ENCODE results near the gene PLEKHG4B.
A peak's percentile ranks its signal among the peaks of the same experiment; 100 is the strongest.

The PLEKHG4B gene

DNA sequence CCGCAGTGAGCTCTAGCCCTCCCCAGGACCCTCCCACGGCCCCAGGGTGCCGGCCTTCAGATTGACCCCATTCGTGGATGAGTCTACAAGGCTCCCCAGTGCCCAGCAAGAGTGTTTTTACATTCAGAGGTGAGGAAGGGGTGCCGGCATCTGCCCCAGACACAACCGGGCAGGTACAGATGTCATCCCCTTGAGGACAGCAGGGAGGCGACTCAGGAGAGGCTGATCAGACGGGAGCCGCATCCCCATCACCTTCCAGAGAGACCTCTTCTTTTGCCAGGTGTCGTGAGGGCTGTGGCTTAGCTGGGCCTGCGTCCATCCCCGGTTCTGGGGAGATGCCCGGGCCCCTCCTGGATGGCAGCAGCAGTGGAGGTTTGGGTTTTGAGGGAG lies 95.1 kb downstream of the PLEKHG4B start:
- no peaks in the 10 kb centered on the region for H3K9me3 ChIP-seq (ENCODE audit: control insufficient read depth, low read length)
- no peaks in the 10 kb centered on the region for H3K79me2 ChIP-seq
- peaks cover 16% of the 10 kb centered on the region for H3K4me1 ChIP-seq
- no peak overlapping the region for H2AFZ ChIP-seq
- H3K27me3 ChIP-seq (ENCODE audit: control insufficient read depth, insufficient read depth, low read length): no peaks in the 10 kb centered on the region
- no peak overlapping the region for H3K4me2 ChIP-seq (ENCODE audit: low read length)
- TF ChIP-seq, protein P1, sequence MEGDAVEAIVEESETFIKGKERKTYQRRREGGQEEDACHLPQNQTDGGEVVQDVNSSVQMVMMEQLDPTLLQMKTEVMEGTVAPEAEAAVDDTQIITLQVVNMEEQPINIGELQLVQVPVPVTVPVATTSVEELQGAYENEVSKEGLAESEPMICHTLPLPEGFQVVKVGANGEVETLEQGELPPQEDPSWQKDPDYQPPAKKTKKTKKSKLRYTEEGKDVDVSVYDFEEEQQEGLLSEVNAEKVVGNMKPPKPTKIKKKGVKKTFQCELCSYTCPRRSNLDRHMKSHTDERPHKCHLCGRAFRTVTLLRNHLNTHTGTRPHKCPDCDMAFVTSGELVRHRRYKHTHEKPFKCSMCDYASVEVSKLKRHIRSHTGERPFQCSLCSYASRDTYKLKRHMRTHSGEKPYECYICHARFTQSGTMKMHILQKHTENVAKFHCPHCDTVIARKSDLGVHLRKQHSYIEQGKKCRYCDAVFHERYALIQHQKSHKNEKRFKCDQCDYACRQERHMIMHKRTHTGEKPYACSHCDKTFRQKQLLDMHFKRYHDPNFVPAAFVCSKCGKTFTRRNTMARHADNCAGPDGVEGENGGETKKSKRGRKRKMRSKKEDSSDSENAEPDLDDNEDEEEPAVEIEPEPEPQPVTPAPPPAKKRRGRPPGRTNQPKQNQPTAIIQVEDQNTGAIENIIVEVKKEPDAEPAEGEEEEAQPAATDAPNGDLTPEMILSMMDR (IDR thresholded peaks at IDR 0.05): no peak
- no peak overlapping the region for H3K4me3 ChIP-seq (ENCODE audit: low read depth, low read length)
- H3K36me3 ChIP-seq (ENCODE audit: control insufficient read depth, insufficient read depth, low read length): no peaks in the 10 kb centered on the region
- H3K9ac ChIP-seq: no peak overlapping the region
- no peak overlapping the region for H3K27ac ChIP-seq

- peak overlapping the region; percentile 66 for H3K4me2 ChIP-seq (ENCODE audit: low read length)
- no peaks in the 10 kb centered on the region for H3K9me3 ChIP-seq (ENCODE audit: control insufficient read depth, low read length)
- peak overlapping the region; percentile 80 for H2AFZ ChIP-seq
- TF ChIP-seq, protein P1 (IDR thresholded peaks at IDR 0.05): no peak
- no peak overlapping the region for H3K4me3 ChIP-seq (ENCODE audit: low read depth, low read length)
- H3K4me1 ChIP-seq: peaks cover 16% of the 10 kb centered on the region
- H3K79me2 ChIP-seq: no peaks in the 10 kb centered on the region
- no peak overlapping the region for H3K27ac ChIP-seq
- no peaks in the 10 kb centered on the region for H3K27me3 ChIP-seq (ENCODE audit: control insufficient read depth, insufficient read depth, low read length)
- no peaks in the 10 kb centered on the region for H3K36me3 ChIP-seq (ENCODE audit: control insufficient read depth, insufficient read depth, low read length)
- H3K9ac ChIP-seq: no peak overlapping the region
Measured at GRCh38 chr5:187617-188451, 95.9 kb downstream of the PLEKHG4B start.

DNA sequence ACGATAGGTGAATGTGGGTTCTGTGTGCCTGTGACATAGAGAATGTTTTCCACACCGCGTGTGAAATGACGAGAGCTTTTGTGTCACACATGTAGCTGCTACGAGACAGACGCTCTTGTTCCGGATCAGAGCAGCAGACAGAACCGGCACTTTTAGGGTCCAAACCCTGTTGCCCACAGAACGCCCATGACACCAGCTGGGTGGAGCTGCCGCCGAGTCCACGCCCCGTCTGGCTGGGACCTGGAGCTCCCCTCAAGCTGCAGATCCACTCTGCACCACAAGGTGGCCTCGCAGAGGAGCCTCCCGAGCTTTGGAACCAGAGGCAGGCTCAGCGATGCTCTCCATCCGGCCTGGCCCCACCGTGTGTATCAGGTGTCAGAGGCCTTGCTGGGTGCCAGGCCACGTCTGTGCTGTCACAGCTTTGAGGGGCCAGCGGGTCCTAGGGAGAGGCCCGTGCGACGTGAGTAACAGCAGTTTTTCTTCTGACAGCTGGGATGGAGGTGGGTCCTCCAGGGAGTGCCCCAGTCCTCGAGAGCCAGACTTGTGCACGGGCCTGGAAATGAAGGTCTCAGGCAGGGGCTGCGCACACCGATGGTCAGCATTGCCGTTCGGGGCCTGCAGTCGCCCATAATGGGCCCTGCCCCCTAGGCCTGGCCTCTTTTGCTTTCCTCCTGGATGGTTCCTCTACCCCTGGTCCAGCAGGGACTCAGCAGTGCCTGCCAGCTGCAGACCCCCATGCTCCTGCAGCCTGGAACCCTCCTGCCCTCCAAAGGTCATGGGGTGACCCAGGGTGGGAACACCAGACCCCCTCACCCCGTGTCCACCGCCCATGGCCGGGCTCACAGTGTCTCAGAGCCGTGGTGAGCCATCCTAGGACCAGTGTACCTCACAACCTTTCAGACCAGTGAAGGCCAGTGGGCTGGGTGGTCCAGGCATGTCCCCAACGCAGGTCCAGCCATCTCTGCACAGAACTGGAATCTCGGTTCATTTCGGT lies 96.8 kb downstream of the PLEKHG4B start:
- no peak overlapping the region for H3K4me3 ChIP-seq (ENCODE audit: low read depth, low read length)
- no peaks in the 10 kb centered on the region for H3K9me3 ChIP-seq (ENCODE audit: control insufficient read depth, low read length)
- H3K4me2 ChIP-seq (ENCODE audit: low read length): peak overlapping the region; percentile 66
- TF ChIP-seq, protein P1 (IDR thresholded peaks at IDR 0.05): peak; percentile 98
- H3K27ac ChIP-seq: no peak overlapping the region
- H3K79me2 ChIP-seq: no peaks in the 10 kb centered on the region
- peak overlapping the region; percentile 80 for H2AFZ ChIP-seq
- no peaks in the 10 kb centered on the region for H3K36me3 ChIP-seq (ENCODE audit: control insufficient read depth, insufficient read depth, low read length)
- H3K4me1 ChIP-seq: peaks cover 16% of the 10 kb centered on the region
- H3K9ac ChIP-seq: no peak overlapping the region
- H3K27me3 ChIP-seq (ENCODE audit: control insufficient read depth, insufficient read depth, low read length): no peaks in the 10 kb centered on the region

DNA sequence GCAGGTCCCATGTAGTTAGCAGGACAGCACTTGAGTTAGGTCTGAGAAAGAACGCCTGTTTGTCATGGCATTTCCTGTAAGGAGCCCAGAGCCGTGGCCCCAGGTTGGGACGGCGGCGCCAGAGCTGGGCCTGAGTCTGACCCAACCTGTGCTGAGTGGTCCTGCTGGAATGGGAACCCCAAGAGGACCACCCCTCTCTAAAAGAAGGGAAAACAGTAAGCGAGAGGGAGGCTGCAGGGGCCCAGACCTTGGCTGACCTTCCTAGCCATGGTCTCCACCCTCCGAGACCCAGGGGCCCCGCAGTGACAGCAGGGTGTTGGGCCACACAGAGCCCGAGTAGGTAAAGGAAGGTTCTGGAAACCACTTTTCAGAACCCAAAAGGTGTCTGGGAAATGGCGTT lies 97.5 kb downstream of the PLEKHG4B start:
- Histone ChIP-seq H3K9me3 (ENCODE audit: control insufficient read depth, low read length) (no peaks in the 10 kb centered on the region), H3K4me2 (ENCODE audit: low read length) (no peak overlapping the region), H3K4me1 (peaks cover 16% of the 10 kb centered on the region), H3K36me3 (ENCODE audit: control insufficient read depth, insufficient read depth, low read length) (no peaks in the 10 kb centered on the region), H3K4me3 (ENCODE audit: low read depth, low read length) (no peak overlapping the region), H3K27me3 (ENCODE audit: control insufficient read depth, insufficient read depth, low read length) (no peaks in the 10 kb centered on the region), H3K9ac (no peak overlapping the region), H3K79me2 (no peaks in the 10 kb centered on the region), H2AFZ (no peak overlapping the region), H3K27ac (no peak overlapping the region)
- TF ChIP-seq, protein P1 (IDR thresholded peaks at IDR 0.05): no peak
